ENCODE data around the gene SPIB. TPM values are rescaled to one million over a fixed set of nuclear protein-coding genes. Genes with fewer than 3 reads are reported as not detected.

Gene SPIB
- total and polyA plus RNA-seq, 2 of the 4 experiments (the other 2 are of a cell fraction): not detected

GRCh38 chr19:50428772-50429463 is 10.2 kb downstream of the SPIB start:
- ATAC-seq (ENCODE audit: low read depth): no peak
- POLR2A ChIA-PET (ENCODE audit: unreplicated experiment): no interaction called here
- Histone ChIP-seq H2AFZ (replicated peaks; ENCODE audit: low read length, poor library complexity) (peak overlapping the region; percentile 49), H2BK15ac (ENCODE audit: low read depth, low read length) (no peak overlapping the region), H3K36me3 (ENCODE audit: control insufficient read depth, insufficient read depth, low read length) (no peaks in the 10 kb centered on the region), H2BK5ac (ENCODE audit: low read depth, low read length, poor library complexity, severe bottlenecking) (no peak overlapping the region), H3K79me1 (ENCODE audit: low read depth in 1 of 2, low read length in 2 of 2) (no peaks in the 10 kb centered on the region), H2BK20ac (ENCODE audit: low read depth, low read length) (no peak overlapping the region), H3K4me3 (ENCODE audit: insufficient read depth, low read depth, low read length) (no peak overlapping the region), H3K4me2 (ENCODE audit: low read depth, low read length) (no peak overlapping the region), H4K5ac (ENCODE audit: low read depth, low read length) (no peak overlapping the region), H3K14ac (replicated peaks; ENCODE audit: low read depth, low read length) (no peak overlapping the region), H3K4ac (ENCODE audit: low read depth, low read length) (no peak overlapping the region), H3K9ac (ENCODE audit: low read depth, low read length) (no peak overlapping the region), H3K4me1 (ENCODE audit: control insufficient read depth, insufficient read depth, low read length) (0 out of 2 replicates have a peak, but pooled peaks cover 3% of the 10 kb centered on the region), H4K8ac (ENCODE audit: low read depth in 2 of 2, low read length in 2 of 2) (no peak overlapping the region), H3K56ac (ENCODE audit: extremely low read depth, insufficient read depth, low read length) (no peak overlapping the region), H3K9me3 (ENCODE audit: control insufficient read depth, insufficient read depth, low read length) (no peaks in the 10 kb centered on the region), H3K27me3 (ENCODE audit: control insufficient read depth, insufficient read depth, low read length) (peaks cover 33% of the 10 kb centered on the region), H3K18ac (ENCODE audit: low read depth, low read length) (no peak overlapping the region), H2AK5ac (ENCODE audit: low read depth, low read length) (no peak overlapping the region), H3K27ac (ENCODE audit: insufficient read depth, low read length) (no peak overlapping the region), H4K20me1 (ENCODE audit: insufficient read depth, low read length) (no peaks in the 10 kb centered on the region), H4K91ac (ENCODE audit: insufficient read depth, low read depth, low read length) (no peak overlapping the region), H3K23ac (ENCODE audit: low read depth, low read length) (no peak overlapping the region), H3K9me1 (ENCODE audit: insufficient read depth, low read length) (no peaks in the 10 kb centered on the region), H2AK9ac (replicated peaks; ENCODE audit: low read depth, low read length, poor library complexity) (no peak overlapping the region), H2BK120ac (ENCODE audit: low read depth, low read length) (no peak overlapping the region)
- WGBS, 2 experiments (ENCODE audit: extremely low coverage in 2 of 2, insufficient read length in 1 of 2): no CpG with 5 or more reads among the region's 7 CpGs
- intact Hi-C loops (cut with micrococcal nuclease): no loop called here
- in situ Hi-C loops (cut with MboI; ENCODE audit: low sequenced_read_pairs): no loop called here
- CTCF ChIA-PET: no interaction called here
- BruUV-seq (replicated peaks): no TSS peak
- dilution Hi-C loops (cut with HindIII; ENCODE audit: low sequenced_read_pairs, unreplicated experiment): no loop called here
- no peak for TF ChIP-seq MAZ (IDR thresholded peaks at IDR 0.05; ENCODE audit: borderline replicate concordance, low read depth, low read length)
- TF ChIP-seq MAFK (IDR thresholded peaks at IDR 0.05; ENCODE audit: low read depth, low read length): no peak
- no peak for TF ChIP-seq RCOR1 (IDR thresholded peaks at IDR 0.05; ENCODE audit: insufficient replicate concordance, low read length)
- TF ChIP-seq CEBPB (IDR thresholded peaks at IDR 0.05; ENCODE audit: low read depth, low read length): no peak
- DNase-seq: no peak
